Measurements from ENCODE around the gene TACC3.

TACC3 gene

DNA sequence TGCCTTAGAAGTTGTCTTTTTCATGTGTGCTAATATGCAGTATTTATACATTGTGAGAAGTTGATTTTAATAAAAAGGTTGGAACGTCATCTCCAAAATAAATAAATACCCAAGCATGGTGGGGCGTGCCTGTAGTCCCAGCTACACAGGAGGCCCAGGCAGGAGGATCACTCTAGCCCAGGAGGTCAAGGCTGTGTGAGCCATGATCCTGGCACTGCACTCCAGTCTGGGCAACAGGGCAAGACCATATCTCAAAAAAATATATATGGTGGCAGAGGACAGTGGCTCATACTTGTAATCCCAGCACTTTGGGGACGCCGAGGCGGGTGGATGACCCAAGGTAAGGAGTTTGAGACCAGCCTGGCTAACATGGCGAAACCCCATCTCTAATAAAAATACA, 15.6 kb upstream of the TACC3 start:
- DNase-seq: no peak

DNA sequence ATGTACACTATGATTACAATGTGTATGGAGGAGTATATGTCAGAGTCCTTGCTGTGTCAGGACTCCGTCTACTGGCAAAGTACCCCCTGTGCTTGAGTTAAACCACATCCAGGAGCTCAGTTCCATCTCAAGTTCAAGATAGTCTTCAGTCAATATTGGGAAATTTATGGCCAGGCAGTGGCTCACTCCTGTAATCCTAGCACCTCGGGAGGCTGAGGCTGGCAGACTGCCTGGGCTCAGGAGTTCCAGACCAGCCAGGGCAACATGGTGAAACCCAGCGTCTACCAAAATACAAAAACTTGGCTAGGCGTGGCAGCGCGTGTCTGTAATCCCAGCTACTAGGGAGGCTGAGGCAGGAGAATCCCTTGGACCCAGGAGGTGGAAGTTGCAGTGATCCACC, 15.0 kb upstream of the TACC3 start:
- no peak for DNase-seq

DNA sequence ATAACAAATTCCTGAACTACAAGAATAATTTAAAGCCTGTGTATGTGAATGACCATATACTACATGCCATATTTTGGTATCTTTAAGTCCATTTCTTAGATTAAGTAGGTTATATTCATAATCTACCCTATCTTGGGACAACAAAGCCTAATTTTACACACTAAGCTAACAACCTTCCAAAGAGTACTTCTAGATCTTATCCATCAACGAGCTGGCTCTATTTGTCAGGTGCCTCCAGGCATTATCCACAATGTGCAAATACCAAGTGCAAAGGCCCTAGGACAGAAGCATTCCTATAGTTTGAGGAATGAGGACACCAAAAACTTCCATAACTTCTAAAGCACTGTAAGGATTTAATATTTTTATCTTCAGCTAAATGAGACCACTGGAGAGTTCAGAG, 12.7 kb upstream of the TACC3 start:
- no peak for DNase-seq

DNA sequence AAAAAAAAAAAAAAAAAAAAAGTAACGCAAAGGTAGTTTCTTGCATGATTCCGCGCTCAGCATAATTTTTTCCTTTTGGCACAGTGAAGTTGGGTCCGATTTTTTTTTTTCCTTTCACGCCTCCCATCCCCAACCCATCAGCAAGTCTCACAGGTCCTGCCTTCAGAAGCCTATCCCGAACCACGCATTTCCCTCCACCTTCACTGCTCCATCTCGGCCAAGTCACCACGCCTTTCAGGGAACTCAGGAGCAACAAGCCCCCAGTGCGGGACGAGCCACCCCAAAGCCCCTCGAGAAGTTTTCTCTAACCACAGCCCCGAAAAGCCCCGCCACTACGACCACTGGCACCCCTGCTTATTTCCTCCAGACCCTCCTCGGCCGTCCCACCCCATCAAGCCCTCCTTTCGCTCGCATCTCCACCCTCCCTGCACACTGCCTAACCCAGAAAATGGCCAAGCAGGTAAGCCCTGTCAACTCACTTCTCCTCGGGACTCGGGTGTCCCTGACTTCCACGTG, 10.2 kb upstream of the TACC3 start:
- DNase-seq: no peak

DNA sequence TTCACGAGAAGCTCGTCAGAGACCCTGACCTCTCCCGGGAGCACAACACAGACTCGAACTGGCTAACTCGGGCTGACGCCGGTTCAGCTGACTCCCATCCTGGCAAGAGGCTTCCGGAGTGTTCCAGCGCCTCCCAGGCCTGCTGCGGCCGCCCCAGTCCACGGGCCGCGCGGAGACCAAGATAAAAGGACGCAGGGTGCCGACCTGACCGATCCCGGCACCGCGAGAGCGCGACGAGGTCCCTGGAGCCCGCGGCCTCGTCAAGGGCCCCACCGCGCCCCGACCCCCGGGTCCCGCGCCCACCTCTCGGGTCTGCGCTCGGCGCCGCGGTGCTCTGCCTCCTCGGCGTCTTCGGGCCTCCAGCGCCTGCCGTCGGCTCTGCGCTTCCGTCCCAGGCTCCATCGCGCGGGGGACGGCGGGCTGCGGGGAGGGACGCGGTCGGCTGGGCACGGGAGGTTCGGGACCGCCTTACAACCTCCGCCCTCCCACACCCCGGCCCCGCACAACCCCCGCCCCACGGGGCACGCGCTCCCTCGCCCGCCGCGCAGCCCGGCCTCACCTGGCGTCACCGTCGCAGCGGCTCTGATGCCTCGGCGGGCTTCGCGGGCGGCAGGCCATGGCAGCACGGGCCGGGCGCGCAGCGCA, 9.6 kb upstream of the TACC3 start:
- DNase-seq: peak; percentile 75

DNA sequence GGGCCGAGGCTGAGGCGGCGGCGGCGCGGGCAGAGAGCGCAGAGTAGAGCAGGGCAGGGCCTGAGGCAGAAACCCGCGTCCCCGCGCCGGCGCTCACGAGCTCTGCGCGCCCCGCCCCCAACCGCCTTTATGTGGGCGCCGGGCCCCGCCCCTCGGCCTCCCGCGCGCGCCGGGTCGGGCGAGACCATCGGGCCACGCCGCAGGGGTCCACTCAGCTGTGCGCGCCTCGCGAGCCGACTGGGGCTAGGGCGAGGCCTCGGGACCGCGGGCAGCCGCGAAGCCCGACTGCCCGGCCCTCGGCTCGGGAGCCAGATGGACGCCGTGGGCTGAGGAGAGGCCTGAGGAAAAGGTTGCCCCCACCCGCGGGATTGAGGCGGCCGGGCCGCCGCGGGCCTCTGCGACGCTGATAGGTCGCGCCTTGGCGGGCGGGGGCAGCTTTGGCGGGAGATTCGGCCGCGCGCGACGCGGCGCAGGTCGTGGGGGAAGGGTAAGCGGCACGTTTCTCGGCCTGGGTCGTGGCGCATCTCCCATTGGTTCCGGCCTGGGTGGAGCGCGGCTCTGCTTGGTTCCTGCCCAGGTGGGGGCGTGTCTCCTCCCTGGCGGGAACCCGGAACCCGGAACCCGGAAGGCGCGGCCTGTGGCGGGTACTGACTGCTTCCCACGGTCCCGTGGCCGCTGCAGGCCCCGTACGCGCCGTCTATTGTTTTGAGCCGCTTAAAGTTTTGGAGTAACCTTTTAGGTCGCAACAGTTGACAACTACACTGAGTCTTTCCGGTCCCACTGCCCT, 8.9 kb upstream of the TACC3 start, which contains the start of gene SLBP:
SLBP (minus strand) TSS at position 104 of the 787 bp plus-strand sequence. CDS start 131 bp downstream, outside the sequence.
- peak; percentile 94 for DNase-seq

DNA sequence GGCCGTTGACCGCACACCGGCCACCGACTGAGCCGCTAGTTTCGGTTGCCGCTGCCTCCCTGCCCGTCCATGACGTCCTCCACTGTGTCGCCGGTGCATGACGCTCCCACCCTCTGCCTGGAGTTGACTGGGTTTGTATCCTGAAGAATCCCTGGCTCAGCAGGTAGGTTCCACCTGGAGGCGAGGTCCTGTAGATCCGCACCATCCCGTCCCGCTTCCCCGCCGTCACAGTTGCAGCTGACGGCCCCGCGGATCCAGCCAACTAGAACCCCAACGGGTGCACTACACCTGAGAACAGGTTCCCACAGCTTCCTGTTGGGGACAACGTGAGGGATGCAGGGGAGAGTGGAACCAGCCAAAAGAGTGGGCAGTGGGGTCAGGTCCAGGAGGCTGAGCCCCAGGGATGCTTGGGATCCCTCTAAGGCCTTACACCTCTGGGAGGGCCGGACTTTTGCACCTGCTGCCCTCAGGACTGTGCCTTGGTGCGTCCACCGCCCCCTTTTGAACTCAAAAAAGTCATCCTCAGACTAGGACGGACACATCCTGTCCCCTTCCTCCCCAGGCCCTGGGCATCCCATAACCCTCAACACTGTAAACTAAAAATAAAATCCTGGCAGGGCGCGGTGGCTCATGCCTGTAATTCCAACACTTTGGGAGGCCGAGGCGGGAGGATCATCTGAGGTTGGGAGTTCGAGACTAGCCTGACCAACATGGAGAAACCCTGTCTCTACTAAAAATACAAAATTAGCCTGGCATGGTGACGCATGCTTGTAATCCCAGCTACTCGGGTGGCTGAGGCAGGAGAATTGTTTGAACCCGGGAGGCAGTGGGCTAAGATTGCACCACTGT, 8.1 kb upstream of the TACC3 start:
- DNase-seq: no peak

DNA sequence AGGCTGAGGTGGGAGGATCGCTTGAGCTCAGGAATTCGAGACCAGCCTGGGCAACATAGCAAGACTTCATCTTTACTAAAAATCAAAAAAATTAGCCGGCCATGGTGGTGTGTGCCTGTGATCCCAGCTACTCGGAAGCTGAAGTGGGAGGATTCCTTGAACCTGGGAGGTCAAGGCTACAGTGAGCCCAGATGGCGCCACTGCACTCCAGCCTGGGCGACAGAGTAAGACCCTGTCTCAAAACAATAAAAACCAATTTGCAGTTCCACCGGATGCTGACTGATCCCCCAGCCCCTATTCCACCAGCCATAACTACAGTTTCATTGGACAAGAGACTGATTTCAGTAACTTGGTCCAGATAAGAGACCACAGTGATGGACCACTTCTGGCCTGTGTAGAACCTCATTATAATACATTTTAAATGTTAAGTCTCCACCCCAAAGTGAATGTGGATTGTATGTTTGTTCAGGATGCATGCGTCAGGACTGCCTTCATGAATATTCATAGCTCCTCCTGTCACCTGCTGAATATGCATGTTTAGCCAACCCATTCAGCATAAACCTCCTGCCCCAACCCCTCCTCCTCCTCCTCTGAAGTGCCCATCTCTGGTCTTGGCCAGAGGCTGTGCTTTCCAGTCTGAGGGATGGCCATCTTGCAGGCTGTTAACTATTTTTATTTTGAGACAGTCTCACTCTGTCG, 6.9 kb upstream of the TACC3 start:
- DNase-seq: no peak

DNA sequence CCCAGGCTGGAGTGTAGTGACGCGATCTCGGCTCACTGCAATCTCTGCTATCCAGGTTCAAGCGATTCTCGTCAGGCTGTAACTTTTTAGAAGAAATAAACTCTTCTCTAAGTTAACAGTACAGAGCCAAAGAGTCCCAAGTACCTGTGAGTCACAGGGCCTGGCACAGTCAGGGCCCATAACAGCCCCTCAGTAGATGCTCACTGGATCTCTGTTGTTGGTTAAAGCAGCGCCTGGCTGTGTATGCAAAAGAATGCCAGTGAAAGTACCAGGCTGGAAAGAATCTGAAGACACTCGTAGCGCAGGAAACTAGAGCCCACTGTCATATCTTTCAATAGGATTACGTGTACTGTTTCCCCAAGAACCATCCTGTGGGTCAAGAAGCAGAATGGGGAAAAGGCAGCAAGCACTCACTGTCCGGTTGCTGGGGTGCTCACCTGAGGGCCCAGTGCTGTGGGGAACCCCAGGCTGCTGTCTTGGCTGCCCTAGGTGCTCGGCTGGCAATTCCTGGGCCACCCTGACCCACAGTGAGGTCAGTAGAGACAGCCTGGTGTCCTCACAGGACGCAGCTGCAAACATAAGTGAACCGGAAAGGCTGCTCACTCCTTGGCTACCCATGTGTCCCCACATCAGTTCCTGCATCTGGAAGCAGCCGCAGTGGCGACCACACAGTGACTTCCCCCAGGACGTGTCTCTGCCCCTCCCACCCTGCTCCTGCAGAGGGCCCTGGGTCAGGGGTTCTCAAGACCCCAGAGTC, 6.1 kb upstream of the TACC3 start:
- no peak for DNase-seq

DNA sequence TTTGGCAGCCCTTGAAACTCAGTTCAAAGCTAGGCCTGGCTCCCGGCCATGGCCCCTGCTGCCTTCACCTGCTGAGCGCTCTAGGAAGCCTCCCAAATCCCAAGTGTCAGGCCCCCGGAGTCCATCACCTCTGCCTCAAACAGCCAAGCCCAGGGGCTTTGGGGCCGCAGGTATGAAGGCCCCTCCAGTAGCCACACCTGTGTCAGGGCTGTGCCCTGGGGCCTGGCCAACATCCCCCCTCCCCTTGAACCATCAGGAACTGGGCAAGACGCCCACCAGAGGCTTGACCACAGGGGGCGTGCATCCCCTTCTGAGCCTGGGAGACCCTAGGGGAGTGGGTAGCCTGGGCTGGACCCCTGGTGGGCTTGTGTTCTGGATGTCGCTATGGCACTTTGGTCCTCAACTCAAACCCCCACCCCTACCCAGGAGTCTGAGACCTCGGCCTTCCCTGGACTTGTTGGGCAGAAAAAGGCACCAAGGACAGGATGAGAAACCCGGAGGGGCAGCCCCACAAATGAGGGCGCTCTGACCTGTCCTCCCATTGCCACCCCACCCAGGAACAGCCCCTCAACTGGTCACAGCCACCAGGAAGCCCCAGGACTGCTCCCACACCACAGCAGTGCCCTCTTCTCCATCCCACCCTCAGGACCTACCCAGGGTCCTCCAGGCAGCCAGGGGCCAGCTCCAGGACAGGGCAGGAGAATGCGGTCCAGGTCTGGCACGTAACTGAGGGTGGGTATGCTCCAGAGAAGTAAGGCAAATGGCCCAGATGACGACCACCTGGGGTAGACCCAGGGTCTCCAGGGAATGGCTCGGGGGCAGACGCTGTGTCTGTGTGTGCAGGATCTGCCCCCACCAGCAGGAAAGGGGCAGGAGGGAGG, 5.0 kb upstream of the TACC3 start:
- no peak for DNase-seq

DNA sequence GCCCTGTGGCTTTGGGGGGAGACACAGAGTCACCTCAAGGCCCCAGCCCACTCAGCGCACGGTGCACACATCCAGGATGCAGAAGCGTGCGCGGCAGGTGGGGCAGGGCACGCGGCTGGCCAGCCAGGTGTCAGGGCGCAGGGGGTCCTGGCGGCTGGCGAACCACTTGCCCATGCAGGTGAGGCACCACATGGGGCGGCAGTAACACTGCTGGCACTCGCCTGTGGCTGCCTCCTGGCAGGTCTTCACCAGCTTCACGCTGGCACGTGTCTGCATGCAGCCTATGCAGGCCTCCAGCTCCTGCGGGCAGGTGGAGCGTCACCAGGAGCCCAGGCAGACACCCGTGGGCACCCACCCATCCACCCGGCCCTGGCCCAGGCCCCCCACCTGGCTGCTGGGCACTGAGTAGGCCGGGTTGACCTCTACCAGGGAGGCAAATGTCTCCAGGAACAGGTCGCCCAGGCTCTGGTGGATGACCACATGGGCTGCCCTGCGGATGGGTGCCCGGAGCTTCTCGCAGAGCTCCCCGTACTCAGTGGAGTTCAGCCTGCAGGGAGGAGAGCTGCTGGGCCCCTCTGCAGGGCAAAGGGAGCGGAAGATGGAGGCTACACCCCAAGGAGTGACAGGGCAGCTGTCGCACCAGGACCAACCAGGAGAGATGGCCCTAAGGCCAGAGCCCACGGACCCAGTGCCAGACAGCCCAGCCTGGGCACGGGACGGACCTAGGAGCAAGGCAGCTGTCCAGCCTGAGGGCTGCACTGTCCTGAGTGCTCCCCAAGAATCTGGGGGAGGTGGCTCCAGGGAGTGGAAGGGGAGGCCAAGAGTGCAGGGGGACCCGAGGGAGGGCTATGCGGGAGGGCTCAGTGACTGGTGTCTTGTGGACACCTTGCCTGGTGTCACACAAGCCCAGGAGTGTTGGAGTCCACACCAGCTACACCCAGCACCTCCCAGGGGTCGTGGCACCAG, 3.9 kb upstream of the TACC3 start:
- DNase-seq: no peak

DNA sequence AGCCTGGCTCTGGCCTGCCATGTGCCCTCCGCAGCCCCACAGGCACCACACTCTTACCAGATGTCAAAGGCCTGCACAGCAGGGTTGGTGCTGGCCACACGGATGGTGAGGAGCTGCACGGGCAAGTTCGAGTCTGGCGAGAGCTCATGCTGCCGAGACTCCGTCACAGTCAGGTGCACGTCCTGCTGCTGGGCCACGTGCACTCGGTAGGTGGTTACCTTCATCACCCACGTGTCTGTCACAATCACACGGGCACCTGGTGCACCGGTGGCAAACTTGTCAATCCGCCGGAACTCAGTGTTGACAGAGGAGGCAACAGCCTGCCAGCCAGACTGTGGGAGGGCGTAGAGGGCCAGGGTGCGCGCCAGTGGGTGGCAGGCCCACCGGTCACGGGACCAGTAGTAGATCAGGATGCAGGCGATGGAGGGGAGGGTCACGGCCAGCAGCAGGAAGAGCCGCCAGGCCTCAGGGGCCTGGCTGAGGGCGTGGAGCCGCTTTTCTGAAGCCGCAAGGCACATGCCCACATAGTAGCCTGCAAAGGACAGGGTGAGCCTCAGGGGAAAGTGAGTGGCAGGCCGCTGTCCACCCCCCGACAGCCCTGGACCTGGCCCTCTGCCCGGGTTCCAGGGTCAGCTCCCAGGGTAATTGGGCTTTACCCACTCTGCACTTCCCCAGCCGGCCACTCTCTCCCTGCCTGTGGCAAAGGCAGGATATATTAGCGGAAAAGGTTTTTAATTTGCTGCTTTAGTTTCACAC, 3.0 kb upstream of the TACC3 start:
- no peak for DNase-seq

DNA sequence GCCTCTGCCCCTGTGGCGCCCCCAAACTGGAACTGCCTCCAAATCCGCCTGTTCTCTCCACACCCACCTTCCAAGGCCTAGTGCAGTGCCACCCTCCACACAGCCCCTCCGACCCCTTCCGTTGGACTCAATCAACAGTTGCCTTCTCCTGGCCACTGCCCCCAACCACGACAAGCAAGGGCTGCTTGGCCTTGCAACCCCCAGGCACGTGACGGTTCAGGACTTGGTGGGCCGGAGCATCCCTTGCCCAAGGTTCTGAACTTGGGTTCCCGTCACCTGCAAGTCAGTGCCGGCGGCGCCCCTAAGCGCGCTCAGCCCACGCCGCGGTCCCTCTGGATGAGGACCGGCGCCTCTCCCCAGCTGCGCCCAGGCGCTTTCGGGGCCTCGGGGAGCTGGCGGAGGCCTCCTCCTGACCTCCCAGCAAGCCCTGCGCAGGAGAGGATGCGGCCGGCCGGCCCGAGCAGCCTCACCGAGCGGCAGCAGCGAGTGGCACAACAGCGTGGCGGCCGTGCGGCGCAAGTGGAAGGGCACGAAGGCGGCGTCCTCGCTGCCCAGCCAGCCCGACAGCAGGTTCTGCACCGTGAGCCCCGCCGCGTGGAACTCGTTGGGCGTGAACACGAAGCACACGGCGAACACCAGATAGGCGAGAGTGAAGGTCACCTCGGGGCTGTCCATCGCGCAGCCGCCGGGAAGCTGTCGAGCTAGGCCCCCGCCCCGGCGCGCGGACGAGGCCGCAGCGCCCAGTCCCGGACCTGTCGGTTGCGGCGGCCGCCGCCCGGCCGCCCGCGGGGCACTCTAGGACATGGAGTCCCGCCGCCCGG, 948 bp upstream of the TACC3 start:
- peak; percentile 81 for DNase-seq

DNA sequence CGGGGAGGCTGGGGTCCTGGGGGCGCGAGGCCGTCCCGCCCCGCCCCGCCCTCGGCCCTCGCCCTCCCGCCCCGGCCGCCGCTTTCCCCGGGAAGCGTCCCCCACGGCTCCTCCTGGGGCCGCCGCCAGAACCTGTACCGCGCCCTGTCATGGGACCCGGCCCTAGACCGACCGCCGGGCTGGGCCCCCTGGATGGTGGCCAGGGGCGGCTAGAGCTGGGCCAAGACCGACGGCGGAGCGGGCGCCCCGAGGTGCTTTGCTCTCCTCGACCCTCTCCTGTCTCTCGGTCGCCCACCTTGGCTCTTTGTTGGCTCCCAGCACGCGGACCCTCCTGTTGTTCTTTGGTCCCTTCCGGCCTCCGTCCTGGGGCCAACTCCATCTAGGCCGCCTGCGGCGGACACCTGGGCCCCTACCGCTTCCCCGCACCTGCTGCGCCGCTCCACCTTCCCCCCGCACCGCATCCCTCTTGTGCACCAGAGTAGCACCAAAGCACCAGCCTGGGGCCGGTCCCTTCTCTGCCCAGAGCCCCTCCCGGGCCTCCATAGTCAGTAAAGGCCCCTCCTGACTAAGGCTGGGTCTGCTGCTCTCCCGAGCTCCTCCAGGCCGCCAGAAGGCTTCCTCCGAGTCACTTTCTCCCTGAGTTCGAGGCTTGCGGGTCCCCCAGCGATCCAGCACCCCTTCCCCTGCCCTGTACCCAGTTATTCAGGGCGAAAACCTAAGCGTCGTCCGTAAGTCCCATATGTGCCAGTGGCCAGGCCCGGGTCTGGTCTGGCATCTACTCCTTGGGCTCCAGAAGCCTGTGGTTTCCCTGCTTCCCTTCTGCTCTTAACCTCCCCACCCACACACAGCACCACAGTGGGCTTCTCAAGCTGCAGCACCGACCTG, 587 bp downstream of the TACC3 start:
- DNase-seq: no peak

DNA sequence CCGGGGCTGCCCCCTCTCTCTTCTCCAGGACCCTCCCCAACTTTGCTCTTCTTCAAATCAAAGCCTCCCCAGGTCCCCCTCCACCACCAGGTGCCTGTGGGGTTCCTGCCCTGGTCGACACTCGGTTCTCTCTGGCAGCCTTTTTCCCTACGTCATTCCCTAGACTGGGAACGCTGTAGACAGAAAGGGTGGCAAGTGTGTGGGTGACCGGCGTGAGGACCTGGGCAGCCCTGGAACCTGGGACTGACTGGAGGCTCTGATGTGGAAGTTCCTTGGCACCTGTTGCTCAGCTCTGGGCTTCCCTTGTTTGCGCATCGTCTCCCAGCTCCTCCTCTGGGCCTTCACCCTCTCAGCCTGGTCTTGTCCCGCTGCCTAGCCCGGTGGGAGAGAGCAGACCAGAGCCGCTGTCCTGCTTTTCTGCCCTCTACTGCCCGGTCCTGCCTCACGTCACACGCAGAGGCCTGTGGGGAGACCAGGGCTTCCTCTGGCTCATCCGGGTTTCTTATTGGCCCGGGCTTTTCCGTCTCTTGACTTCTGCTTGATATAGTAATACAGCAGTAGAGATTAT, 1.3 kb downstream of the TACC3 start:
- no peak for DNase-seq

DNA sequence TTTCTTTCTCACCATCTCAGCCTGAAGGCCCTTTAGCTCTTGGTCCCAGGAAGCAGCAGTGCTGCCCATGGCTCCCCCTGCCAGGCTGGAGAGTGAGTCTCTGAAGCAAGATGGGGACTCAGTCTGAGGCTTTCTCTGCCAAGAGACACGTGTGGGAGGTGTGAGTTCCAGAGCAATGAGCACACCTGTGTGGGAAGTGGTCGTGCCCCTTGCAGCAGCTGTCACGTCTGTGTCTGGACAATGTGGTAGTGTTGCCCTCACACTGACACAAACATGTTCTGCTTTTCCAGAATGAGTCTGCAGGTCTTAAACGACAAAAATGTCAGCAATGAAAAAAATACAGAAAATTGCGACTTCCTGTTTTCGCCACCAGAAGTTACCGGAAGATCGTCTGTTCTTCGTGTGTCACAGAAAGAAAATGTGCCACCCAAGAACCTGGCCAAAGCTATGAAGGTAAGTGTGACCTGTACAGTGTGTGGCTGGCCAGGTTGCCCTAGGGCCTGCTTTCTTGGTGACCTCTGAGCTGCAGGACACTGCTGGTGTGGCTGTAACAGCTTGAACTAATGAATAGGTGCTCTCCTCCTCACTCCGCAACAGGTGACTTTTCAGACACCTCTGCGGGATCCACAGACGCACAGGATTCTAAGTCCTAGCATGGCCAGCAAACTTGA, 1.9 kb downstream of the TACC3 start:
- no peak for DNase-seq
